NT2/D1 (cell line): ENCODE data around the gene PPP2R3B.

Experiments
- YY1 ChIP-seq: IDR thresholded peaks from 2 replicates; pipeline ENCODE4 v1.6.1; 2011; ENCODE audit not compliant: insufficient read length, insufficient read depth
- ZNF274 ChIP-seq: IDR thresholded peaks from 2 replicates; pipeline ENCODE4 v1.6.1; 2011; ENCODE audit warnings: mild to moderate bottlenecking, low read depth, low read length

- TF ChIP-seq ZNF274 (no peak), YY1 (no peak)
These were observed 14.8 kb downstream of the PPP2R3B start for GRCh38 chrX:371907-372306.
